K562 (cell line): ENCODE measurements around the gene AP2S1. TPM values are rescaled to one million over a fixed set of nuclear protein-coding genes. Genes with fewer than 3 reads are reported as not detected.

Source experiments
- ADNP ChIP-seq: fragments of 200-800 bp; sonication (Bioruptor generic); IDR thresholded peaks from 2 replicates; pipeline ENCODE4 v1.6.1; 2016; ENCODE audit warnings: missing genetic modification characterization, missing compliant biosample characterization
- CAMTA2 ChIP-seq: fragments of 250-450 bp; sonication (Bioruptor Pico); conservative IDR thresholded peaks from 2 replicates; pipeline ENCODE4 v1.5.1; 2022
- FOS ChIP-seq: IDR thresholded peaks from 3 replicates; pipeline ENCODE4 v1.6.1; 2011; ENCODE audit not compliant: insufficient read length; ENCODE audit errors: extremely low read depth
- NELFE ChIP-seq: IDR thresholded peaks from 2 replicates; pipeline ENCODE4 v1.6.1; 2011; ENCODE audit warnings: mild to moderate bottlenecking; ENCODE audit not compliant: insufficient read depth, insufficient read length
- NFE2 ChIP-seq: IDR thresholded peaks from 2 replicates; pipeline ENCODE4 v1.6.1; 2014; ENCODE audit warnings: antibody characterized with exemption, low read depth
- NFRKB ChIP-seq: fragments of 450-650 bp; IDR thresholded peaks from 2 replicates; pipeline ENCODE4 v1.6.1; 2016; ENCODE audit warnings: low read depth
- RFX7 ChIP-seq: fragments of 250-450 bp; sonication (Bioruptor Pico); IDR thresholded peaks from 2 replicates; pipeline ENCODE4 v1.5.1; 2021; ENCODE audit warnings: mild to moderate bottlenecking
- SETDB1 ChIP-seq: IDR thresholded peaks from one replicate; pipeline ENCODE4 v1.6.1; 2012; ENCODE audit warnings: low read length, control low read depth, inconsistent platforms
- SMARCB1 ChIP-seq: IDR thresholded peaks from 2 replicates; pipeline ENCODE4 v1.6.1; 2011; ENCODE audit warnings: improper control_type of control experiment, low read depth; ENCODE audit not compliant: insufficient read length
- SMC3 ChIP-seq: conservative IDR thresholded peaks from 2 replicates; pipeline ENCODE4 v1.6.1; 2011; ENCODE audit warnings: low read depth, low read length, improper control_type of control experiment; ENCODE audit not compliant: insufficient read depth
- TEAD1 ChIP-seq, 2 experiments: fragments of 450-650 bp in 1 of 2; sonication (generic) in 1 of 2; formaldehyde crosslinking; IDR thresholded peaks; 2 replicates each; pipeline versions ENCODE4 v1.4.0 to v1.8.0; 2020 to 2022; ENCODE audit warnings: mild to moderate bottlenecking in 2 of 2, missing genetic modification reagents in 1 of 2
- TOE1 ChIP-seq, 2 experiments: fragments of 450-650 bp in 1 of 2; sonication (generic) in 1 of 2; formaldehyde crosslinking in 1 of 2; IDR thresholded peaks; 2 replicates each; pipeline versions ENCODE4 v1.7.1 to v1.8.0; 2016 to 2022; ENCODE audit warnings: borderline replicate concordance in 2 of 2, mild to moderate bottlenecking in 2 of 2, antibody characterized with exemption in 1 of 2, inconsistent platforms in 1 of 2, low read depth in 1 of 2, missing genetic modification reagents in 1 of 2, moderate library complexity in 1 of 2
- USF1 ChIP-seq: sonication (generic); formaldehyde crosslinking; IDR thresholded peaks from 2 replicates; pipeline ENCODE4 v1.9.0; 2022; ENCODE audit warnings: mild to moderate bottlenecking, missing genetic modification reagents
- ZBTB5 ChIP-seq: fragments of 450-650 bp; IDR thresholded peaks from 2 replicates; pipeline ENCODE4 v1.6.1; 2017; ENCODE audit warnings: antibody characterized with exemption
- ZNF239 ChIP-seq: fragments of 250-450 bp; sonication (Bioruptor Pico); IDR thresholded peaks from 2 replicates; pipeline ENCODE4 v1.4.0; 2020; ENCODE audit warnings: mild to moderate bottlenecking
- ZNF592 ChIP-seq: fragments of 450-650 bp; IDR thresholded peaks from 2 replicates; pipeline ENCODE4 v1.6.1; 2017; ENCODE audit warnings: antibody characterized with exemption, mild to moderate bottlenecking
- polyA plus RNA-seq, 8 experiments: library from polyadenylated mRNA; depleted of rRNA in 4 of 8; stranded (reverse) in 5 of 8; unstranded in 3 of 8; fragments of >200 nt; fragmentation: Nextera tagmentation in 2 of 8; fragmentation: Illumina TruSeq in 1 of 8; extraction: Ambion mirVana in 2 of 8; extraction: Trizol in 1 of 8; gene quantifications; 2 replicates each; pipeline versions ENCODE4 v1.2.1 to v1.2.3, GENCODE V29; 2011 to 2014; ENCODE audit warnings: inconsistent platforms in 1 of 8, missing spikeins in 1 of 8
- total RNA-seq, 7 experiments: library from RNA; depleted of rRNA in 6 of 7; stranded (reverse); fragments of >200 nt in 6 of 7; fragmentation: Illumina TruSeq in 2 of 7; extraction: Trizol in 2 of 7; gene quantifications; 2 replicates each; pipeline versions ENCODE4 v1.2.1 to v1.2.3, GENCODE V29; 2011 to 2021; ENCODE audit warnings: low replicate concordance in 1 of 7
- TF ChIP-seq, protein P1 (sequence below): fragments of 250-450 bp; sonication (Bioruptor Pico); IDR thresholded peaks from 2 replicates; pipeline ENCODE4 v1.4.0; 2020; ENCODE audit warnings: mild to moderate bottlenecking, moderate library complexity
- TF ChIP-seq, protein P2 (sequence below): fragments of 450-650 bp; formaldehyde crosslinking; IDR thresholded peaks from 2 replicates; pipeline ENCODE4 v1.4.0; 2022; ENCODE audit warnings: mild to moderate bottlenecking, moderate library complexity

AP2S1 gene
- total and polyA plus RNA-seq, 9 of the 15 experiments (the other 6 are each of a cell fraction or from before 2014, with no cell fraction given) = 32.4 to 294 (median 136) TPM

- no peak for TF ChIP-seq ZNF592
- TF ChIP-seq, protein P1, sequence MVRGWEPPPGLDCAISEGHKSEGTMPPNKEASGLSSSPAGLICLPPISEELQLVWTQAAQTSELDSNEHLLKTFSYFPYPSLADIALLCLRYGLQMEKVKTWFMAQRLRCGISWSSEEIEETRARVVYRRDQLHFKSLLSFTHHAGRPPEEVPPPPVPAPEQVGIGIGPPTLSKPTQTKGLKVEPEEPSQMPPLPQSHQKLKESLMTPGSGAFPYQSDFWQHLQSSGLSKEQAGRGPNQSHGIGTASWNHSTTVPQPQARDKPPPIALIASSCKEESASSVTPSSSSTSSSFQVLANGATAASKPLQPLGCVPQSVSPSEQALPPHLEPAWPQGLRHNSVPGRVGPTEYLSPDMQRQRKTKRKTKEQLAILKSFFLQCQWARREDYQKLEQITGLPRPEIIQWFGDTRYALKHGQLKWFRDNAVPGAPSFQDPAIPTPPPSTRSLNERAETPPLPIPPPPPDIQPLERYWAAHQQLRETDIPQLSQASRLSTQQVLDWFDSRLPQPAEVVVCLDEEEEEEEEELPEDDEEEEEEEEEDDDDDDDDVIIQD (CRISPR knock-in tag) = 0 out of 2 replicates have a peak, but pooled peaks have one; percentile 46
- no peak for TF ChIP-seq ZBTB5
- TF ChIP-seq FOS = peak; percentile 71
- no peak for TF ChIP-seq RFX7 (CRISPR knock-in tag)
- no peak for TF ChIP-seq ZNF239 (CRISPR knock-in tag)
- TF ChIP-seq SMC3 = 0 out of 2 replicates have a peak, but pooled peaks have one; percentile 11
- no peak for TF ChIP-seq SETDB1
- no peak for TF ChIP-seq NELFE
- TF ChIP-seq NFE2 = no peak
- no peak for TF ChIP-seq TOE1 (IDR thresholded peaks at IDR 0.05; ENCODE audit: borderline replicate concordance)
- TF ChIP-seq TOE1 (CRISPR knock-in tag; IDR thresholded peaks at IDR 0.05; ENCODE audit: borderline replicate concordance, low read depth) = peak; percentile 80; the same call in 1 of the 2 replicates
- peak; percentile 70; the same call in 1 of the 2 replicates for TF ChIP-seq NFRKB
- no peak for TF ChIP-seq SMARCB1
- TF ChIP-seq, protein P2, sequence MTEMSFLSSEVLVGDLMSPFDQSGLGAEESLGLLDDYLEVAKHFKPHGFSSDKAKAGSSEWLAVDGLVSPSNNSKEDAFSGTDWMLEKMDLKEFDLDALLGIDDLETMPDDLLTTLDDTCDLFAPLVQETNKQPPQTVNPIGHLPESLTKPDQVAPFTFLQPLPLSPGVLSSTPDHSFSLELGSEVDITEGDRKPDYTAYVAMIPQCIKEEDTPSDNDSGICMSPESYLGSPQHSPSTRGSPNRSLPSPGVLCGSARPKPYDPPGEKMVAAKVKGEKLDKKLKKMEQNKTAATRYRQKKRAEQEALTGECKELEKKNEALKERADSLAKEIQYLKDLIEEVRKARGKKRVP = no peak
- no peak for TF ChIP-seq CAMTA2 (CRISPR knock-in tag)
- TF ChIP-seq TEAD1 (CRISPR knock-in tag; IDR thresholded peaks at IDR 0.05) = peak; percentile 10 to 84; a peak in 2 of 4 replicates
- peak; percentile 74 for TF ChIP-seq USF1 (CRISPR knock-in tag)
- no peak for TF ChIP-seq ADNP
Measured at GRCh38 chr19:46860125-46860845, 9.6 kb upstream of the AP2S1 start (continued).
